ENCODE data around the gene TRIO.

The TRIO gene

GRCh38 chr5:14472986-14473567 lies 329.9 kb downstream of the TRIO start:
- no peak for DNase-seq

DNA sequence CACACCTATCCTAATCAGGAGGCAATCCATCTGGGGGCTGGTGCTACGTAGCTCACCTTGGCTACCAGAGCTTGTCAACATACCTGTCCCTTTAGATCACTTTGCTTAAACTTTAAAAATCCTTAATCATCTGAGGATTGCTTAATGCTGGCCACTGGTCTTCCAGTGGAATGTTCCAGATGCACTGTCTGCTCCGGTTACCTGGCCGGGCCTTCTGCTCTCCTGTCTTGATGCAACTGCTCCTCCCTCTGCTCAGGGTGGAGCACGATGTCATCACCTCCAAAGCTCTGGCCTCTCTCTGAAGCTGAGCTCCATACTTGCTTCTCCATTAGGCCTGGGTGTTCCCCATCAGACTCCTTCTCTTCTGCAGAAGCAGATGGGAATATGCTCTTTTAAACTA lies 331.9 kb downstream of the TRIO start:
- DNase-seq, result no peak

DNA sequence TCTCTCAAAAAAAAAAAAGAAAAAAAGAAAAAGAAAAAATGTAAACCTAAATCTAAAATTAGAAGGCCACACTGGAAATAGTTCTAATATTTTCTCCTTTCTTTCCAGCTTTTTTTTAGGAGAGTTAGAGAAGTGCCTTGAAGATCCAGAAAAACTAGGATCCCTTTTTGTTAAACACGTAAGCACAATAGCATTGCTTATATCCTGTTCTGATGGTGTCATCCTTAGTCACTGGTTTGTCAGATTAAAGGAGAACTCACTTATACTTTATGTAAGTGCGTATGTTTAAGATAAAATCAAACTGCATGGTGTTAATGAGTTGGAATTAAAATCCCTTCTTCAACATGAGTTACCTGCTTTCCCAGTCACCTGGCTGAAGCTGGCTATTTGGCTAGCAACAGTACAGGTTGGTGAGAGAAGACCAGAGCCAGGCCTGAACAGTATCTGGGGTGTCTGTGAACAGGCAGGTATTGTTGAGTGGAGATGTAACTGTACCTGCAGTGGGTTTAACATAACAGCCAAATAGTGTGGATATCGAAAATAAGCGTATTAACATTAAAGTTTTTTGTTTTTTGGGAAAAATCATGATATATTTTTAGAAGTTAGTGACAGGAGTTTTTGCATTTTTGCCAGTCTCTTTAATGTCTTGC lies 333.8 kb downstream of the TRIO start:
- DNase-seq, result no peak

DNA sequence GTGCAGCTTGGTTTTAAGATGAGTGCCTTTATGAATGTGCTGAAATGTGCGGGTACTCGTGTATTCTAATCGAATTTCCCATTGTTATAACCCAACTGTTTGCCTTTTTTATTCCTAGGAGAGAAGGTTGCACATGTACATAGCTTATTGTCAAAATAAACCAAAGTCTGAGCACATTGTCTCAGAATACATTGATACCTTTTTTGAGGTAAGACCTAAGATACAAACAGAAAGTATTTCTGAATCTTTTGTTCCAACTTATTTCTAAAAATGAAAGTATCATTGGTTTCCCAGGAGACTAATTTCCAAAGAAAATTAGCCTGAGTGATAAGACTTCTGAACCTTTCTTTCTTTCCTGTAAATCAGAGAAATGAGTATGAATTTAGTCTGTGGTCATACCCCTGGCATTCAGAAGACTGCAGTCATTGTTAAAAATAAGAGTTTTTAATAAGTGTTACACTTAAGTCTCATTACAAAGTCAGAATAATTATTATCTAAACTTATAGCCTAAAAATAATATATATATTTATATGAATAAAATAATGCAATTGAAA lies 336.1 kb downstream of the TRIO start:
- no peak for DNase-seq

DNA sequence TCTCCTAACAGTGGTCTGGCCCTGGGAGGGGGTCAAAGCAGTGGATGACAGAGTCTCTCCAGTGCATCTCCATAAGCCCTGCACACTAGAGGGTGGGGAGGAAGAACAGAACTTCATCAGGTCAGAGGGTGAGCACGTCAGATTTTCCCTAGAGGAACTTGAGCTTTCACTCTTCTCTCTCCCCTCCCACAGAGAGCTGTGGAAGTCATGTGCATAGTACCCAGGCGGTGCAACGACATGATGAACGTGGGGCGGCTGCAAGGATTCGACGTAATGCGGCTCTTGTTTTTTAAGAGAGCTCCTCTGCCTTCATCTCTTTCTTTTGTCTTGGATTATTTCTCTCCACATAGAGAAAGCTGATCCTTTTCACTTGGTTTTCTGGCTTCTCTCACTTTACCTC lies 338.2 kb downstream of the TRIO start:
- no peak for DNase-seq

- DNase-seq, result no peak
These were observed 338.9 kb downstream of the TRIO start for GRCh38 chr5:14482085-14482484.

DNA sequence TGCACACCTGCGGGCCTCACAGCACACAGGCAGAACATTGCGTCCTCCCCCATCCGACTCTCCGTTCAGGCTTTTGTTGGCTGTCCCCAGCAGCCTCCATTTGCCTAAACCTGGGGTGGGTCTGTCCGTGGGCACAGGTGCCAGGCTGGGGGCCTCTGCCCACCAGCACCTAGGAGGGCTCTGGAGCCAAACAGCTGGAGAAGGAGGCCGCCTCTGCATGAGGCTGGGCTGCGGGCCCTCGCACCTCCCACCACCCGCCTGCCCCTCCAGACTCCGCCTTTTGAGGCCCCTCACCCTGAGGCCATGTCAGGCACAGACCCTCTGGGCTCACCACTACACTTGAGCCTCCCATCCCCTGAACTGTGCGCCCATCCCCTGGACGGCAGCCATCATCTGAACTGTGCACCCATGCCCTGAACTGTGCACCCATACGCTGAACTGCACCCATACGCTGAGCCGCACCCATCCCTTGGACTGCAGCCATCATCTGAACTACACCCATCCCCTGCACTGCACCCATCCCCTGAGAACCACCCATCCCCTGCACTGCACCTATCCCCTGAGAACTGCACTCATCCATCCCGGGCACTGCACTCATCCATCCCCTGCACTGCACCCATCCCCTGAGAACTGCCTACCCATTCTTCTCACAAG lies 340.5 kb downstream of the TRIO start:
- no peak for DNase-seq

DNA sequence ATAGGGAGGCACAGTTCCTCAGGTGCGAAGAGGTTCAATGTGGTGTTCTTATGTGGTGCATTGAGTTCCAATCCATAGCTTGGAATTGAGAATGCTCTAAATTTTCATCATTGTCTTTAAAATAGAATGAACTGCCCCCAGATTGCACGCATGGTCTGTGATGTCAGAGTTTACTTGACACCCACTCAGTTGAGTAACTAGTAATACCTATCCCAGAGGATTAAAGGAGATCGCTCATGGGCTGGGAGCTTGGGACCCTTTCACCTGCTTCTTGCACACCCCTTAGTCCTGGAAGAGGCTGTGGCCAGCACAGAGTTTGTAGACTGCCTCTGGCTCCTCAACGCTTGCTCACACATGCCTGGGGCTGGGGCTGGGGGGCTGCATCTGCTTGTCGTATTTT lies 343.3 kb downstream of the TRIO start:
- DNase-seq, result no peak

DNA sequence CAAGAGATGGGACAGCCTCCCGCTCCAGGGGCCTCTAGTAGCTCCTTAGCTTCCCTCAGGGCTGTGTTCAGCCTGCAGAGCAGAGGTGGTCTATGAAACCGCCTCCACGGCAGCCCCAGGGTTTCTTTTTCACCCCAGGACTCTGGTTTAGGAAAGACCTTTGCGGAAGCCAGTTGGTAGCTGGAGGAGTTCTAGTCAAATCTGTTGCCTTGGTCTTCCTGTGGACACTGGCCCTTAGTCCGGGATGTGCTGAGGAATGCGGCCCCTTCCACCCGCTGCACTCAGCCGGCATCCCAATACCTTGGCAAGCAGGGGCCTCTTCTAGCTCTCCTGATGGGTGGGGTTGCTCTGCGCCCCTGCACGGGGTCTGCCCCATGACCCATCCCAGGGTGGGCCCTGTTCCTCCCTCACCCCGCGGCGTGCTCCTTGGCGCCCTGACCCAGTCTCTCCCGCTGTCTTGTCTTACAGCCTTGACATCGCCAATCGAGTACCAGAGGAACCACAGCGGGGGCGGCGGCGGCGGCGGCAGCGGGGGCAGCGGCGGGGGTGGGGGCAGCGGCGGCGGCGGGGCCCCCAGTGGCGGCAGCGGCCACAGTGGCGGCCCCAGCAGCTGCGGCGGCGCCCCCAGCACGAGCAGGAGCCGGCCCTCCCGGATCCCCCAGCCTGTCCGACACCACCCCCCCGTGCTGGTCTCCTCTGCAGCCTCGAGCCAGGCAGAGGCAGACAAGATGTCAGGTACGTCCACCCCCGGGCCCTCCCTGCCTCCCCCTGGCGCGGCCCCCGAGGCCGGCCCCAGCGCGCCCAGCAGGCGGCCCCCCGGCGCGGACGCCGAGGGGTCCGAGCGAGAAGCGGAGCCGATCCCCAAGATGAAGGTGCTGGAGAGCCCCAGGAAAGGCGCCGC lies 344.1 kb downstream of the TRIO start:
- DNase-seq, result no peak

GRCh38 chr5:14487897-14488570 lies 344.9 kb downstream of the TRIO start:
- DNase-seq, result no peak

GRCh38 chr5:14488709-14489108 lies 345.6 kb downstream of the TRIO start:
- DNase-seq, result no peak

- DNase-seq, result no peak
These were observed 346.5 kb downstream of the TRIO start for GRCh38 chr5:14489643-14490042.

DNA sequence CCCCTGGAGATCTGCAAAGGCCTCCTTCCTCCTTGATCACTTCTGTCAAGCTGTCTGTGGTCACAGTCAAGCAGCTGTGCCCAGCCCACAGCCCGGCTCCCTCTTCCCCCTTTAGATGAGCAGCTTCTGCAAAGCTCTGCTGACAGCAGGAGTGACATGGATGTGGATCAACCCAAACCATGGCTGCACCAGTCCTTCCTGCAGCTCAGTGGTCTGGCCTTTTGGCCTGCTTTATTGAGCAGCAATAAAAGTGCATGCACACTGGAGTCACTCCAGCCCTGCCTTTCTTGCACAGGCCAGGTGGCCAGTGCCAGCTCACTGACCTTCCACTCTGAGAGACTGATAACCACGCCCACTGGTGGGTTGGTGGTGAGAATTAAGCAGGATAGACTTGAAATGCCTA lies 347.2 kb downstream of the TRIO start:
- DNase-seq, result peak in 1 of 56 donors; percentile 22

GRCh38 chr5:14491015-14491915 lies 348.1 kb downstream of the TRIO start:
- DNase-seq, result peak in 2 of 56 donors; percentile 16 to 24

DNA sequence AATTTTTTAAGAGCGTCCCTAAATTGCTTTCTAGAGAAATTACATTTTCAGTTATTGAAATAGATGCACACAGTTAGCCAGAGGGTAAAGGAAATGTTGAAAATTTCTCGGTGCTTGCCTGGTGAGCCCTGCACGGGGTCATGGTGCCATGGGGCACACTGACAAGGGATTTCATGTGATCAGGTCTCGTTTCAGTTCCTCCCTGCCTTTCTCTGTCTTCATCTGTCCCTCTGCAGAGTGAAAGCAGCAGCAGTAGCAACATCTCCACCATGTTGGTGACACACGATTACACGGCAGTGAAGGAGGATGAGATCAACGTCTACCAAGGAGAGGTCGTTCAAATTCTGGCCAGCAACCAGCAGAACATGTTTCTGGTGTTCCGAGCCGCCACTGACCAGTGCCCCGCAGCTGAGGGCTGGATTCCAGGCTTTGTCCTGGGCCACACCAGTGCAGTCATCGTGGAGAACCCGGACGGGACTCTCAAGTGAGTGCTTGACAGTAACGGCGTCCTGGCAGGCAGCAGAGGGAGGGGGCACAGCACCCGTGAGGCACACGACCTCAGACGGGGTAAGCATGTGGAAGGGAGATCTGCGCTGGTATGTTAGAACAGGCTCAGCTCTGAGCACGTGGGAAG lies 349.3 kb downstream of the TRIO start:
- DNase-seq, result no peak

GRCh38 chr5:14495301-14495700 lies 352.2 kb downstream of the TRIO start:
- no peak for DNase-seq

DNA sequence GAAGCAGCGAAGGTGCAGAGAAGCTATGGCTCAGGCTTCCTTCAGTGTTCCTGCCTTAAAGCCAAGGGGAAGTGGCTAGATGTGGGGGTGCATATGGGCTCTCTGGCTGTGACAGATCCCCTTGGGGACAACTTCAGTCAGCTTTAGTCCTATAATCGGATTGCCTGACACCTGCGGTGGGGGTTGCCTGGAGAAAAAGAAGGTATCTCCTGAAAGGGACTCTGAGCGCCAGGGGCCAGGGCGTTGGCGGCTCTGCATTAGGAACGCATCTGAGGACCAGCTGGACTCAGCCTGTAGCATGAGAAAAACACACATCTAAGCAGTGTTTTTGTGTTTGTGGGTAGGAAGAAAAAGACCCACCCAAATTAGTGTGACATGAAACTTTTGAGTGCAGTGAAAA lies 354.2 kb downstream of the TRIO start:
- no peak for DNase-seq

GRCh38 chr5:14501353-14502293 lies 358.5 kb downstream of the TRIO start:
- no peak for DNase-seq

Measured in nucleus accumbens (tissue), 56 donors.